Islet of Langerhans (tissue), 1 donor: ENCODE measurements around the gene PURA.

Experiments
- FAIRE-seq: peaks from one replicate; lab custom pipeline; 2011; peaks lifted over from hg19 to GRCh38; lab: Jason Lieb, UNC

PURA gene

GRCh38 chr5:140162275-140162674, 48.4 kb downstream of the PURA start:
- FAIRE-seq = no peak

GRCh38 chr5:140162781-140163180, 48.9 kb downstream of the PURA start:
- peak; percentile 9 for FAIRE-seq

GRCh38 chr5:140165101-140165922, 51.4 kb downstream of the PURA start:
- FAIRE-seq = no peak

DNA sequence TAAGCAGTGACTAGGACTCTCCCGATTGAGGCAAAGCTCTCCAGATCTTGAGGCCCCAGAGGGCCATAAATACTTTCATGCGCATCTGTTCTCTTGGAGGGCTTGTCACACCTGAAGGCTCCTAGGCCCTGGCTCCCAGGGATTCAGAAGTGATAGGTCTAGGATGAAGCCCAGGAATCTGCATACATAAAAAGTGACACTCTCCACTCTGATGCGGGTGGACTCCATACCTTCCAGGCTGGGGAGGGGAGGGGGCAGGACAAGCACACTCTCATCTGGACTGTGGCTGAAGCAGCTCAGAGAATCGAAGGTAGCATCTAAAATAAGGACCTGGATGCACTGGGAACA, 52.0 kb downstream of the PURA start:
- FAIRE-seq = no peak

DNA sequence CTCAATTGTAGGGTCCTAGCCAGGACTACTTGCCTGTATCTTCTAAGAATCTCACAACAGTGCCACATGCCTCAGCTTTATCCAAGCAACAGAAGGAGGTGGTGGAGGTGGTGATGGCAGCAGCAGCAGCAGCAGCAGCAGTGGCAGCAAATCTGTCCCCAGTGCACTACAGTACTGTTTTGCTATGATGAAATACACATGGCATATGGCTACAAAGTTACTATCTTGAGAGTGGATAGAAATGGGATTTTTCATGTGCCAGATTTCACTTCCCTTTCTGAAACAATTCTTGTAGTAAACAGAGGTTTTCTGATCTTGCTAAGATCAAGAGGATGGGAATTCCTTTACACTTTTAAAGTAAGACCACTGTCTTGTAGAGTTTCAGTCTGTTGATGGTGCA, 53.0 kb downstream of the PURA start:
- no peak for FAIRE-seq

GRCh38 chr5:140168371-140168770, 54.5 kb downstream of the PURA start:
- FAIRE-seq = no peak

DNA sequence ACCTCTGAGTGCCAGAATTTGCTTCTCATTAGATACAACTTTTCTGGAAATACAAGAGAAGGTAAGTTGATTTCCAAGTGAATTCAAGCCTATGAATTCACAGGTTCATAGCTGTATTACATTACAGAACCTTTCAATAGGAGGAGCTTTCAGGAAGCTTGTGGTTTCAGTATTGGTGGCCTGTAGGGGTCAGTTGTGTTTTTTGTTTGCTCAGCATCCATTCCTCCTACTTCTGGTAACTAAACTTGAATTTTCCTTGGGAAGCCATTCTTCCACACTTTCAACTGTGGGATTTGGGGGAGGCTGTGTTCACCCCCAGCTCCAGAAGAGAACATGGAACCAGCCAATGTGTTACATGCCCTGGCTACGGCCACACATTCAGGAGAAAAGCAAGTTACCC, 55.5 kb downstream of the PURA start:
- FAIRE-seq = no peak

DNA sequence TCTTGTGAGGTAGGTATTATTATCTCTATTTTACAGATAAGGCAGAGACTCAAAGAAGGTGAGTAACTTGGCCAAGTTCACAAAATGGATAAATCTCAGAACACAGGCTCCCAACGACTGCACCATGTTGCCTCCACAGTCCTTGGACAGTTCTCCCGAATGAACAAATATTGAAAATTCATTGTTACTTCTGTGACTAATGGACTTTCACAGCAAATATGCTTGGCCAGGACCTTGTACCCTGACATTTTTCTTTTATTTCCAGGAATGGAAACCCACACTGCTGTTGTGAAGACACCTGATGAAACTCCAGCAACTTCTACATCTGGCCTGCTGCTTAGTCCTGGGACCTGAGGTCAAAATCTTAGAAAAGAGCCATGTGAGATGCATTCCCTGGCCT, 58.6 kb downstream of the PURA start:
- no peak for FAIRE-seq

GRCh38 chr5:140174014-140174413, 60.1 kb downstream of the PURA start:
- no peak for FAIRE-seq

DNA sequence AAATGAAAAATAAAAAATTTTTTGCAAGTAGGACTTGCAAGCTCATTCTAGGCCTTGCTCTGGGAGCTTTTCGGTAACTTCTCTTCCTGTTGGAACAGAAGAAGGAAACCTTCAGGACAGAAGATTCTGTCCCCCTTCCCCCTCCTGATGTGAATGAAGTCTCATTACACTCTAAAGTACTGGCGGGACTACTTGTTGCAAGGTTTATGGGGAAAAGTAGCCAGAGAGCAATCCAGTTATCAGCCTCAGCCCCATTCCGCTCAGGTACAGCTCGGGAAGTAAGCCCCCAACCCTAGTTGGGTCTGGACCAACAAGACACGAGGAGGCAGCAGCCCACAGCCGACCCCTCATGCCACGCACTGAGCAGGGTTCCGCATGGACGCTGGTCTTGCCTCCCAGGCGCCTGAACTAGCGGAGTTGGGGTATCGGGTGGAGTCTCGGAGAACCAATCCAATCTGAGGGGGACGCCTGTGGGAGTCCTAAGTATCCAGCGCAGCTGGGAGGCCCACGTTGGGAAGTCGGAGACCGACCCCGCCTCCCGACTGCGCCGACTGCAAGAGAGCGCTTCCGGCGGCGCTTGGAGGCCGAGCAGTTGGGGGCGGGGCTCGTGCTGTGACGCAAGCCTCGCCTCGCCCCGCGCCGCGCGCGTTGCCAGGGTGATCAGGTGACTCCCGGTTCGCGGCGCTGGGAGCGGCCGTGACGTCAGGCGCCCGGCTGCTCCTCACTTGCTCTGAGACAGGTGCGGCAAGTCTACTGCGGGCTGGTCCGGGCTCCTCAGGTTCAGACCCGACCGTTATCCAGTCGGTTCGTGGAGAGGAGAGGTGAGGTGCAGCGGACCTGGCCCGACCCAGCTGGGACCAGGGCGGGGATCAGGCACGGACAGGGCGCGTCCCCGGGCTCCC, 60.8 kb downstream of the PURA start, which contains the start of gene CYSTM1:
CYSTM1 (plus strand) TSS at position 724 of the 902 bp plus-strand sequence. CDS start 19,278 bp downstream, outside the sequence.
- FAIRE-seq = no peak
